Measurements from ENCODE around the gene GLI3. TPM values are rescaled to one million over a fixed set of nuclear protein-coding genes. Genes with fewer than 3 reads are reported as not detected.

Gene GLI3
- polyA plus RNA-seq, 1 of the 3 experiments (the other 2 are of a cell fraction), result 0.08 TPM

- POLR2A ChIA-PET, result no interaction called here
- CTCF ChIA-PET, result interaction anchor here (0.7 kb wide), 1 partner anchor 590 kb away, joined by 3 read pairs; no protein-coding TSS in a partner anchor
- no peaks in the 10 kb centered on the region for H3K79me2 ChIP-seq (ENCODE audit: insufficient read depth)
- WGBS (ENCODE audit: low lambda C conversion rate), result 0% methylated on average over 4 of the region's 4 CpGs
- peaks cover 44% of the 10 kb centered on the region for H3K27me3 ChIP-seq (ENCODE audit: insufficient read depth)
- H3K4me2 ChIP-seq, result no peak overlapping the region
- H3K9me2 ChIP-seq, result no peaks in the 10 kb centered on the region
- no peaks in the 10 kb centered on the region for H3F3A ChIP-seq (replicated peaks; ENCODE audit: insufficient read depth)
- no peak overlapping the region for H2AFZ ChIP-seq (ENCODE audit: low read depth)
- no peak overlapping the region for H3K4me3 ChIP-seq (ENCODE audit: low read depth in 2 of 2, low read length in 1 of 2)
- no peaks in the 10 kb centered on the region; a peak in 1 of 4 replicates for H3K4me1 ChIP-seq (ENCODE audit: control insufficient read depth in 1 of 2, insufficient read depth in 2 of 2, low read depth in 1 of 2, low read length in 1 of 2)
- H3K36me3 ChIP-seq (replicated peaks in 1 of 2; ENCODE audit: control insufficient read depth in 1 of 2, insufficient read depth in 2 of 2, low read length in 1 of 2), result no peaks in the 10 kb centered on the region
- no peaks in the 10 kb centered on the region for H4K20me1 ChIP-seq (ENCODE audit: insufficient read depth)
- TF ChIP-seq YY1 (IDR thresholded peaks at IDR 0.05; ENCODE audit: low read depth) (no peak), ELF1 (IDR thresholded peaks at IDR 0.05) (no peak), TAF1 (IDR thresholded peaks at IDR 0.05; ENCODE audit: borderline replicate concordance, low read depth, low read length) (no peak), RXRA (IDR thresholded peaks at IDR 0.05; ENCODE audit: borderline replicate concordance, low read depth) (no peak), USF2 (IDR thresholded peaks at IDR 0.05; ENCODE audit: borderline replicate concordance, low read depth, low read length) (no peak), EZH2phosphoT487 (IDR thresholded peaks at IDR 0.05; ENCODE audit: borderline replicate concordance, low read depth) (no peak), RFX5 (IDR thresholded peaks at IDR 0.05; ENCODE audit: low read length) (no peak), GABPA (IDR thresholded peaks at IDR 0.05; ENCODE audit: low read depth) (no peak), NFIC (IDR thresholded peaks at IDR 0.05; ENCODE audit: borderline replicate concordance) (no peak)
- TF ChIP-seq, protein P1, sequence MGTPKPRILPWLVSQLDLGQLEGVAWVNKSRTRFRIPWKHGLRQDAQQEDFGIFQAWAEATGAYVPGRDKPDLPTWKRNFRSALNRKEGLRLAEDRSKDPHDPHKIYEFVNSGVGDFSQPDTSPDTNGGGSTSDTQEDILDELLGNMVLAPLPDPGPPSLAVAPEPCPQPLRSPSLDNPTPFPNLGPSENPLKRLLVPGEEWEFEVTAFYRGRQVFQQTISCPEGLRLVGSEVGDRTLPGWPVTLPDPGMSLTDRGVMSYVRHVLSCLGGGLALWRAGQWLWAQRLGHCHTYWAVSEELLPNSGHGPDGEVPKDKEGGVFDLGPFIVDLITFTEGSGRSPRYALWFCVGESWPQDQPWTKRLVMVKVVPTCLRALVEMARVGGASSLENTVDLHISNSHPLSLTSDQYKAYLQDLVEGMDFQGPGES (IDR thresholded peaks at IDR 0.05; ENCODE audit: low read depth, low read length), result no peak
- TF ChIP-seq, protein P2, sequence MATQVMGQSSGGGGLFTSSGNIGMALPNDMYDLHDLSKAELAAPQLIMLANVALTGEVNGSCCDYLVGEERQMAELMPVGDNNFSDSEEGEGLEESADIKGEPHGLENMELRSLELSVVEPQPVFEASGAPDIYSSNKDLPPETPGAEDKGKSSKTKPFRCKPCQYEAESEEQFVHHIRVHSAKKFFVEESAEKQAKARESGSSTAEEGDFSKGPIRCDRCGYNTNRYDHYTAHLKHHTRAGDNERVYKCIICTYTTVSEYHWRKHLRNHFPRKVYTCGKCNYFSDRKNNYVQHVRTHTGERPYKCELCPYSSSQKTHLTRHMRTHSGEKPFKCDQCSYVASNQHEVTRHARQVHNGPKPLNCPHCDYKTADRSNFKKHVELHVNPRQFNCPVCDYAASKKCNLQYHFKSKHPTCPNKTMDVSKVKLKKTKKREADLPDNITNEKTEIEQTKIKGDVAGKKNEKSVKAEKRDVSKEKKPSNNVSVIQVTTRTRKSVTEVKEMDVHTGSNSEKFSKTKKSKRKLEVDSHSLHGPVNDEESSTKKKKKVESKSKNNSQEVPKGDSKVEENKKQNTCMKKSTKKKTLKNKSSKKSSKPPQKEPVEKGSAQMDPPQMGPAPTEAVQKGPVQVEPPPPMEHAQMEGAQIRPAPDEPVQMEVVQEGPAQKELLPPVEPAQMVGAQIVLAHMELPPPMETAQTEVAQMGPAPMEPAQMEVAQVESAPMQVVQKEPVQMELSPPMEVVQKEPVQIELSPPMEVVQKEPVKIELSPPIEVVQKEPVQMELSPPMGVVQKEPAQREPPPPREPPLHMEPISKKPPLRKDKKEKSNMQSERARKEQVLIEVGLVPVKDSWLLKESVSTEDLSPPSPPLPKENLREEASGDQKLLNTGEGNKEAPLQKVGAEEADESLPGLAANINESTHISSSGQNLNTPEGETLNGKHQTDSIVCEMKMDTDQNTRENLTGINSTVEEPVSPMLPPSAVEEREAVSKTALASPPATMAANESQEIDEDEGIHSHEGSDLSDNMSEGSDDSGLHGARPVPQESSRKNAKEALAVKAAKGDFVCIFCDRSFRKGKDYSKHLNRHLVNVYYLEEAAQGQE (IDR thresholded peaks at IDR 0.05; ENCODE audit: low read depth, low read length), result no peak
- TF ChIP-seq, protein P3, sequence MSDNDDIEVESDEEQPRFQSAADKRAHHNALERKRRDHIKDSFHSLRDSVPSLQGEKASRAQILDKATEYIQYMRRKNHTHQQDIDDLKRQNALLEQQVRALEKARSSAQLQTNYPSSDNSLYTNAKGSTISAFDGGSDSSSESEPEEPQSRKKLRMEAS (IDR thresholded peaks at IDR 0.05; ENCODE audit: low read depth), result no peak
- no peak for DNase-seq
- H3K9ac ChIP-seq, result no peak overlapping the region
- H3K27ac ChIP-seq (ENCODE audit: low read depth in 2 of 2, low read length in 1 of 2), result no peak overlapping the region
- H3K9me3 ChIP-seq, result no peaks in the 10 kb centered on the region
These were observed 99.1 kb downstream of the GLI3 start for GRCh38 chr7:42137941-42138340.

Measured in SK-N-SH (cell line).